LNCaP clone FGC (cell line): ENCODE measurements around the gene PTGER2.

Source experiments
- DNase-seq: peaks from one replicate; pipeline ENCODE4 v3.0.0-alpha.2; 2011; ENCODE audit warnings: low read depth
- H3K4me3 ChIP-seq: 2 replicates; pipeline ENCODE4 v1.5.1; 2011; ENCODE audit warnings: mild to moderate bottlenecking, low read depth, low read length, control low read depth
- TF ChIP-seq, protein P1 (sequence below): IDR thresholded peaks from 2 replicates; pipeline ENCODE4 v1.5.1; 2012; ENCODE audit warnings: mild to moderate bottlenecking; ENCODE audit not compliant: control insufficient read depth, insufficient read depth; ENCODE audit errors: extremely low read depth

Gene PTGER2, protein sequence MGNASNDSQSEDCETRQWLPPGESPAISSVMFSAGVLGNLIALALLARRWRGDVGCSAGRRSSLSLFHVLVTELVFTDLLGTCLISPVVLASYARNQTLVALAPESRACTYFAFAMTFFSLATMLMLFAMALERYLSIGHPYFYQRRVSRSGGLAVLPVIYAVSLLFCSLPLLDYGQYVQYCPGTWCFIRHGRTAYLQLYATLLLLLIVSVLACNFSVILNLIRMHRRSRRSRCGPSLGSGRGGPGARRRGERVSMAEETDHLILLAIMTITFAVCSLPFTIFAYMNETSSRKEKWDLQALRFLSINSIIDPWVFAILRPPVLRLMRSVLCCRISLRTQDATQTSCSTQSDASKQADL

DNA sequence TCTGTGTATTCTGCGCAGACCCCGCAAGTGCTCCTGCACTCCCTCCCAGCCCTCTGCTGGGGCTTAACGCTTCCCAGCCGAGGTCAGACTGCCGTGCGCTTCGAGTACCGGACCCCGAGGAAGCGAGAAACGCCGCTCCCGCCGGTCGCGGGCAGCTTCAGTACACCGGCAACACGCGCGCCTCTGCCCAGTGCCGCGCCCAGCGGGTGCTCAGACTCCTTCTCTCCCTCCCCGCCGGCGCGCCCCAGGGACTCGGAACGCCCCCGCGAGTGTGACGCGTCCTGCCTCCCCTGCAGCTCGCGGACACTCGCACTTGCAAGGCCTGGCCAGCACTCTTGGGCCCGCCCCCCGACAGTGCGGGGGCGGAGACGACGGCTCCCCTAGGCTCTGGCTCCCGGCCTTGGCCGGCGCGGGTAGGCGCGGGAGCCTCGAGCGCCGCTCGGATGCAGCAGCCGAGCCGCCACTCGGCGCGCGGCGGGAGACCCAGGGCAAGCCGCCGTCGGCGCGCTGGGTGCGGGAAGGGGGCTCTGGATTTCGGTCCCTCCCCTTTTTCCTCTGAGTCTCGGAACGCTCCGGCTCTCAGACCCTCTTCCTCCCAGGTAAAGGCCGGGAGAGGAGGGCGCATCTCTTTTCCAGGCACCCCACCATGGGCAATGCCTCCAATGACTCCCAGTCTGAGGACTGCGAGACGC is at the start of gene PTGER2:
TSS of gene PTGER2 (plus strand) at position 410 of the 692 bp plus-strand sequence. CDS start at position 647, 237 bp downstream.
- H3K4me3 ChIP-seq = no peak within 1 kb of the TSS
- TF ChIP-seq, protein P1, sequence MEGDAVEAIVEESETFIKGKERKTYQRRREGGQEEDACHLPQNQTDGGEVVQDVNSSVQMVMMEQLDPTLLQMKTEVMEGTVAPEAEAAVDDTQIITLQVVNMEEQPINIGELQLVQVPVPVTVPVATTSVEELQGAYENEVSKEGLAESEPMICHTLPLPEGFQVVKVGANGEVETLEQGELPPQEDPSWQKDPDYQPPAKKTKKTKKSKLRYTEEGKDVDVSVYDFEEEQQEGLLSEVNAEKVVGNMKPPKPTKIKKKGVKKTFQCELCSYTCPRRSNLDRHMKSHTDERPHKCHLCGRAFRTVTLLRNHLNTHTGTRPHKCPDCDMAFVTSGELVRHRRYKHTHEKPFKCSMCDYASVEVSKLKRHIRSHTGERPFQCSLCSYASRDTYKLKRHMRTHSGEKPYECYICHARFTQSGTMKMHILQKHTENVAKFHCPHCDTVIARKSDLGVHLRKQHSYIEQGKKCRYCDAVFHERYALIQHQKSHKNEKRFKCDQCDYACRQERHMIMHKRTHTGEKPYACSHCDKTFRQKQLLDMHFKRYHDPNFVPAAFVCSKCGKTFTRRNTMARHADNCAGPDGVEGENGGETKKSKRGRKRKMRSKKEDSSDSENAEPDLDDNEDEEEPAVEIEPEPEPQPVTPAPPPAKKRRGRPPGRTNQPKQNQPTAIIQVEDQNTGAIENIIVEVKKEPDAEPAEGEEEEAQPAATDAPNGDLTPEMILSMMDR = no peak
- DNase-seq = no peak

DNA sequence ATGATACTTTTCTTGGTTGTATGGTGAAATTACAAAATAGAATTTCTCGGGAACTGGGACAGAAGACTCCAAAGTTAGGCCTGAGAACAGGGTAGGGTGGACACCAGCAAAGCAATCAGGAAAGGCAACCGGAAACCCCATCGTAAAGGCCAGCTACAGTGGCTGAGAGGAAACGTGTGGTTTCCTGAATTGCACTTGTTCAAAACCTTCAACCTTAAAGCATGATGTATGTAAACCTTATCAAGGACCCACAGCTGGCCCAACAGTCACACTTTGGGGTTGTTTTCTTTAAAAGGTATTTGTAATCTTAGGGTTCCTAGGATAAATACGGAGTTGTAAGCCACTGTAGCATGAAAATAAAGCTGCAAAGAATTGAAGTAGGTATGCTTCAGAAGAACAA is 48.9 kb upstream of the PTGER2 start:
- TF ChIP-seq, protein P1 = no peak
- no peak for DNase-seq
- H3K4me3 ChIP-seq = no peak overlapping the region

DNA sequence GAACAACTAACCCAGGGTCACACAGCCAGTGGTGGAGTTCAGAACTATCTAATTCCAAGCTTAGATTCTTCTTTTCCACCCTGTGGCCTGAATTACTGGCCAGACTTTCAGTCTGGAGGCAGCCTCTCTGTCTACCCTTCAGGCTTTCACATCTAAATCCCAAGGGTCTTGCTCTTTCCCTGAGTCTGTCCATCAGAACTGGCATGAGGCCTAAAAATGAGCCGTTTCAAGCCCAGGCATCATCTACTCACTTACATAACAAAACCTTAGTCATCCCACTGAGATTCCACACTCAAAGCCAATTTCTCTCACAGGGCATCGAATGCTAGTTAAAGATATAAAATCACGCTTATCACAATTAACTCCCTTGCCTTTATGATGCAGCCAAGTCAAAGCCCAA is 47.9 kb upstream of the PTGER2 start:
- no peak overlapping the region for H3K4me3 ChIP-seq
- TF ChIP-seq, protein P1 = no peak
- no peak for DNase-seq

- DNase-seq = no peak
- H3K4me3 ChIP-seq = no peak overlapping the region
- TF ChIP-seq, protein P1 = no peak
These were observed 47.3 kb upstream of the PTGER2 start for GRCh38 chr14:52266782-52267181.

DNA sequence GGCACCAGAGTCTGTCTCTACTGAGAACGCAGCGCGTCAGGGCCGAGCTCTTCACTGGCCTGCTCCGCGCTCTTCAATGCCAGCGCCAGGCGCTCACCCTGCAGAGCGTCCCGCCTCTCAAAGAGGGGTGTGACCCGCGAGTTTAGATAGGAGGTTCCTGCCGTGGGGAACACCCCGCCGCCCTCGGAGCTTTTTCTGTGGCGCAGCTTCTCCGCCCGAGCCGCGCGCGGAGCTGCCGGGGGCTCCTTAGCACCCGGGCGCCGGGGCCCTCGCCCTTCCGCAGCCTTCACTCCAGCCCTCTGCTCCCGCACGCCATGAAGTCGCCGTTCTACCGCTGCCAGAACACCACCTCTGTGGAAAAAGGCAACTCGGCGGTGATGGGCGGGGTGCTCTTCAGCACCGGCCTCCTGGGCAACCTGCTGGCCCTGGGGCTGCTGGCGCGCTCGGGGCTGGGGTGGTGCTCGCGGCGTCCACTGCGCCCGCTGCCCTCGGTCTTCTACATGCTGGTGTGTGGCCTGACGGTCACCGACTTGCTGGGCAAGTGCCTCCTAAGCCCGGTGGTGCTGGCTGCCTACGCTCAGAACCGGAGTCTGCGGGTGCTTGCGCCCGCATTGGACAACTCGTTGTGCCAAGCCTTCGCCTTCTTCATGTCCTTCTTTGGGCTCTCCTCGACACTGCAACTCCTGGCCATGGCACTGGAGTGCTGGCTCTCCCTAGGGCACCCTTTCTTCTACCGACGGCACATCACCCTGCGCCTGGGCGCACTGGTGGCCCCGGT is 46.4 kb upstream of the PTGER2 start, which contains the start of gene PTGDR:
TSS of gene PTGDR (plus strand) at position 198 of the 778 bp plus-strand sequence. CDS start at position 315, 117 bp downstream.
- TF ChIP-seq, protein P1 = no peak
- DNase-seq = no peak
- H3K4me3 ChIP-seq = no peak within 1 kb of the TSS

DNA sequence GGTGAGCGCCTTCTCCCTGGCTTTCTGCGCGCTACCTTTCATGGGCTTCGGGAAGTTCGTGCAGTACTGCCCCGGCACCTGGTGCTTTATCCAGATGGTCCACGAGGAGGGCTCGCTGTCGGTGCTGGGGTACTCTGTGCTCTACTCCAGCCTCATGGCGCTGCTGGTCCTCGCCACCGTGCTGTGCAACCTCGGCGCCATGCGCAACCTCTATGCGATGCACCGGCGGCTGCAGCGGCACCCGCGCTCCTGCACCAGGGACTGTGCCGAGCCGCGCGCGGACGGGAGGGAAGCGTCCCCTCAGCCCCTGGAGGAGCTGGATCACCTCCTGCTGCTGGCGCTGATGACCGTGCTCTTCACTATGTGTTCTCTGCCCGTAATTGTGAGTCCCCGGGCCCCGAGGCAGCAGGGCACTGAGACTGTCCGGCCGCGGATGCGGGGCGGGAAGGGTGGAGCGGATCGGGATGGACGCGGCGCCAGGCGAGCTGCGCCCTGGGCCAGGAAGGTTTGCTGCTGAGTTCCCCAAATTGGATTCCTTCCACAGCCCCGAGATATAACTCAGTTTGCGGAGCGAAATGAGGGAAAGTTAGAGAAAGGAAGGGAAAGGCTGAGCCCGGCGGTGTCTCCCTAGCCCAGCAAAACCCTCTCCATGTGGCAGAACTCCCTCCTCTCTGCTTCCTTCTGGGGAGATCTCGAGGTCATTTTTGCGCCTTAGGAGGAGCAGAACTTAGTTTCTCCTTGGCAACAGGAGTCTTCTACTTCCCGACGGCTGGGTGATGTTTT is 45.6 kb upstream of the PTGER2 start:
- TF ChIP-seq, protein P1 = no peak
- H3K4me3 ChIP-seq = no peak overlapping the region
- no peak for DNase-seq
